Measurements from ENCODE around the gene CLCF1.
A peak's percentile ranks its signal among the peaks of the same experiment; 100 is the strongest.

The CLCF1 gene

GRCh38 chr11:67391304-67392182, 18.1 kb upstream of the CLCF1 start, which contains the start of gene RAD9A:
Gene RAD9A (plus strand): TSS chr11:67391986. CDS start chr11:67392045, 59 bp downstream.
- H3K4me1 ChIP-seq (ENCODE audit: insufficient read depth, low read length, poor library complexity, severe bottlenecking): peaks cover 26% of the 10 kb centered on the region
- H3K4me3 ChIP-seq (ENCODE audit: low read length, poor library complexity, severe bottlenecking): peak within 1 kb of the TSS; percentile 97
- peak within 1 kb of the TSS; percentile 91 for H3K9ac ChIP-seq (ENCODE audit: low read depth, low read length, poor library complexity, severe bottlenecking)
- TF ChIP-seq CTCF (conservative IDR thresholded peaks at IDR 0.05; ENCODE audit: low read length): no peak
- H3K36me3 ChIP-seq (ENCODE audit: insufficient read depth, low read length): no peaks in the 10 kb centered on the region; the same call in 1 of the 2 replicates
- peak within 1 kb of the TSS; percentile 98 for H3K4me2 ChIP-seq (ENCODE audit: low read depth, low read length, poor library complexity, severe bottlenecking)
- H4K20me1 ChIP-seq (ENCODE audit: insufficient read depth, low read length, poor library complexity, severe bottlenecking): peaks cover 21% of the 10 kb centered on the region
- H3K27me3 ChIP-seq (ENCODE audit: insufficient read depth, low read length, poor library complexity, severe bottlenecking): no peaks in the 10 kb centered on the region
- H3F3A ChIP-seq (ENCODE audit: low read depth): peaks cover 3% of the 10 kb centered on the region; the same call in 1 of the 2 replicates
- H2AFZ ChIP-seq (ENCODE audit: low read length): peak within 1 kb of the TSS; percentile 82
- no peaks in the 10 kb centered on the region for H3K9me3 ChIP-seq (ENCODE audit: insufficient read depth, low read depth, low read length)
- no peaks in the 10 kb centered on the region for H3K9me2 ChIP-seq (replicated peaks; ENCODE audit: low read depth, low read length)
- peaks cover 56% of the 10 kb centered on the region; the same call in 1 of the 2 replicates for H3K79me2 ChIP-seq (ENCODE audit: insufficient read depth, low read length)

- no peak for TF ChIP-seq EZH2phosphoT487 (IDR thresholded peaks at IDR 0.05; ENCODE audit: borderline replicate concordance)
- TF ChIP-seq CTCF (conservative IDR thresholded peaks at IDR 0.05; ENCODE audit: low read length): no peak
- H3K79me2 ChIP-seq (ENCODE audit: insufficient read depth, low read length): peaks cover 50% of the 10 kb centered on the region; the same call in 1 of the 2 replicates
- no peaks in the 10 kb centered on the region for H3K27me3 ChIP-seq (ENCODE audit: insufficient read depth, low read length, poor library complexity, severe bottlenecking)
- H3F3A ChIP-seq (ENCODE audit: low read depth): peaks cover 3% of the 10 kb centered on the region; the same call in 1 of the 2 replicates
- H3K9me3 ChIP-seq (ENCODE audit: insufficient read depth, low read depth, low read length): no peaks in the 10 kb centered on the region
- peak overlapping the region; percentile 98 for H3K4me2 ChIP-seq (ENCODE audit: low read depth, low read length, poor library complexity, severe bottlenecking)
- H3K9ac ChIP-seq (ENCODE audit: low read depth, low read length, poor library complexity, severe bottlenecking): peak overlapping the region; percentile 91
- peak overlapping the region; percentile 82 for H2AFZ ChIP-seq (ENCODE audit: low read length)
- peak overlapping the region; percentile 97 for H3K4me3 ChIP-seq (ENCODE audit: low read length, poor library complexity, severe bottlenecking)
- peaks cover 20% of the 10 kb centered on the region for H3K4me1 ChIP-seq (ENCODE audit: insufficient read depth, low read length, poor library complexity, severe bottlenecking)
- no peaks in the 10 kb centered on the region for H3K9me2 ChIP-seq (replicated peaks; ENCODE audit: low read depth, low read length)
- H4K20me1 ChIP-seq (ENCODE audit: insufficient read depth, low read length, poor library complexity, severe bottlenecking): peaks cover 15% of the 10 kb centered on the region
- no peaks in the 10 kb centered on the region; the same call in 1 of the 2 replicates for H3K36me3 ChIP-seq (ENCODE audit: insufficient read depth, low read length)
Measured at GRCh38 chr11:67390947-67391303, 17.5 kb upstream of the CLCF1 start.

GRCh38 chr11:67389477-67389876, 16.1 kb upstream of the CLCF1 start:
- TF ChIP-seq CTCF (conservative IDR thresholded peaks at IDR 0.05; ENCODE audit: low read length) (peak; percentile 84), EZH2phosphoT487 (IDR thresholded peaks at IDR 0.05; ENCODE audit: borderline replicate concordance) (no peak)
- Histone ChIP-seq H4K20me1 (ENCODE audit: insufficient read depth, low read length, poor library complexity, severe bottlenecking) (peaks cover 12% of the 10 kb centered on the region), H3K9me2 (replicated peaks; ENCODE audit: low read depth, low read length) (no peaks in the 10 kb centered on the region), H3F3A (ENCODE audit: low read depth) (peaks cover 3% of the 10 kb centered on the region; the same call in 1 of the 2 replicates), H3K4me3 (ENCODE audit: low read length, poor library complexity, severe bottlenecking) (no peak overlapping the region), H3K79me2 (ENCODE audit: insufficient read depth, low read length) (peaks cover 42% of the 10 kb centered on the region; the same call in 1 of the 2 replicates), H3K4me2 (ENCODE audit: low read depth, low read length, poor library complexity, severe bottlenecking) (no peak overlapping the region), H3K9me3 (ENCODE audit: insufficient read depth, low read depth, low read length) (no peaks in the 10 kb centered on the region), H3K36me3 (ENCODE audit: insufficient read depth, low read length) (no peaks in the 10 kb centered on the region), H2AFZ (ENCODE audit: low read length) (no peak overlapping the region), H3K27me3 (ENCODE audit: insufficient read depth, low read length, poor library complexity, severe bottlenecking) (no peaks in the 10 kb centered on the region), H3K9ac (ENCODE audit: low read depth, low read length, poor library complexity, severe bottlenecking) (no peak overlapping the region), H3K4me1 (ENCODE audit: insufficient read depth, low read length, poor library complexity, severe bottlenecking) (peaks cover 20% of the 10 kb centered on the region)
